Measurements from ENCODE around the gene LCAT.

The LCAT gene

GRCh38 chr16:67965668-67966548 is 22.0 kb upstream of the LCAT start:
- Histone ChIP-seq H3K4me3 (ENCODE audit: low read length) (peak overlapping the region; percentile 86), H3K27me3 (ENCODE audit: control insufficient read depth, insufficient read depth, low read length) (peaks cover 3% of the 10 kb centered on the region), H3K27ac (ENCODE audit: low read depth, low read length) (peak overlapping the region; percentile 98), H3K4me1 (ENCODE audit: control insufficient read depth, insufficient read depth, low read length) (peaks cover 23% of the 10 kb centered on the region), H3K36me3 (ENCODE audit: control insufficient read depth, insufficient read depth, low read length) (peaks cover 20% of the 10 kb centered on the region), H3K9ac (ENCODE audit: low read length) (no peak overlapping the region)

- H3K36me3 ChIP-seq (ENCODE audit: control insufficient read depth, insufficient read depth, low read length): peaks cover 28% of the 10 kb centered on the region
- no peak overlapping the region for H3K4me3 ChIP-seq (ENCODE audit: low read length)
- H3K9ac ChIP-seq (ENCODE audit: low read length): no peak overlapping the region
- peaks cover 31% of the 10 kb centered on the region for H3K4me1 ChIP-seq (ENCODE audit: control insufficient read depth, insufficient read depth, low read length)
- no peak overlapping the region for H3K27ac ChIP-seq (ENCODE audit: low read depth, low read length)
- H3K27me3 ChIP-seq (ENCODE audit: control insufficient read depth, insufficient read depth, low read length): peaks cover 3% of the 10 kb centered on the region
Observed at GRCh38 chr16:67964477-67965131, 20.7 kb upstream of the LCAT start.

- peak overlapping the region; percentile 33 for H3K27ac ChIP-seq (ENCODE audit: low read depth, low read length)
- peak overlapping the region; percentile 3 for H3K4me3 ChIP-seq (ENCODE audit: low read length)
- peaks cover 33% of the 10 kb centered on the region for H3K4me1 ChIP-seq (ENCODE audit: control insufficient read depth, insufficient read depth, low read length)
- H3K9ac ChIP-seq (ENCODE audit: low read length): no peak overlapping the region
- peaks cover 3% of the 10 kb centered on the region for H3K27me3 ChIP-seq (ENCODE audit: control insufficient read depth, insufficient read depth, low read length)
- H3K36me3 ChIP-seq (ENCODE audit: control insufficient read depth, insufficient read depth, low read length): peaks cover 32% of the 10 kb centered on the region
Observed at GRCh38 chr16:67963662-67964321, 19.9 kb upstream of the LCAT start.

- no peak overlapping the region for H3K4me3 ChIP-seq (ENCODE audit: low read length)
- peaks cover 33% of the 10 kb centered on the region for H3K4me1 ChIP-seq (ENCODE audit: control insufficient read depth, insufficient read depth, low read length)
- peak overlapping the region; percentile 33 for H3K27ac ChIP-seq (ENCODE audit: low read depth, low read length)
- H3K27me3 ChIP-seq (ENCODE audit: control insufficient read depth, insufficient read depth, low read length): peaks cover 3% of the 10 kb centered on the region
- no peak overlapping the region for H3K9ac ChIP-seq (ENCODE audit: low read length)
- peaks cover 34% of the 10 kb centered on the region for H3K36me3 ChIP-seq (ENCODE audit: control insufficient read depth, insufficient read depth, low read length)
Observed at GRCh38 chr16:67963292-67963661, 19.4 kb upstream of the LCAT start.

GRCh38 chr16:67962135-67962534 is 18.2 kb upstream of the LCAT start:
- peaks cover 41% of the 10 kb centered on the region for H3K36me3 ChIP-seq (ENCODE audit: control insufficient read depth, insufficient read depth, low read length)
- no peak overlapping the region for H3K4me3 ChIP-seq (ENCODE audit: low read length)
- no peak overlapping the region for H3K9ac ChIP-seq (ENCODE audit: low read length)
- no peak overlapping the region for H3K27ac ChIP-seq (ENCODE audit: low read depth, low read length)
- no peaks in the 10 kb centered on the region for H3K27me3 ChIP-seq (ENCODE audit: control insufficient read depth, insufficient read depth, low read length)
- H3K4me1 ChIP-seq (ENCODE audit: control insufficient read depth, insufficient read depth, low read length): peaks cover 32% of the 10 kb centered on the region

GRCh38 chr16:67961551-67961957 is 17.6 kb upstream of the LCAT start:
- Histone ChIP-seq H3K4me3 (ENCODE audit: low read length) (no peak overlapping the region), H3K9ac (ENCODE audit: low read length) (no peak overlapping the region), H3K27ac (ENCODE audit: low read depth, low read length) (no peak overlapping the region), H3K27me3 (ENCODE audit: control insufficient read depth, insufficient read depth, low read length) (no peaks in the 10 kb centered on the region), H3K36me3 (ENCODE audit: control insufficient read depth, insufficient read depth, low read length) (peaks cover 41% of the 10 kb centered on the region), H3K4me1 (ENCODE audit: control insufficient read depth, insufficient read depth, low read length) (peaks cover 26% of the 10 kb centered on the region)

- peaks cover 43% of the 10 kb centered on the region for H3K36me3 ChIP-seq (ENCODE audit: control insufficient read depth, insufficient read depth, low read length)
- peaks cover 15% of the 10 kb centered on the region for H3K4me1 ChIP-seq (ENCODE audit: control insufficient read depth, insufficient read depth, low read length)
- peak overlapping the region; percentile 28 for H3K9ac ChIP-seq (ENCODE audit: low read length)
- H3K27me3 ChIP-seq (ENCODE audit: control insufficient read depth, insufficient read depth, low read length): no peaks in the 10 kb centered on the region
- no peak overlapping the region for H3K4me3 ChIP-seq (ENCODE audit: low read length)
- H3K27ac ChIP-seq (ENCODE audit: low read depth, low read length): peak overlapping the region; percentile 63
Observed at GRCh38 chr16:67959536-67960329, 15.8 kb upstream of the LCAT start.

GRCh38 chr16:67957622-67958021 is 13.7 kb upstream of the LCAT start:
- no peak overlapping the region for H3K9ac ChIP-seq (ENCODE audit: low read length)
- H3K27me3 ChIP-seq (ENCODE audit: control insufficient read depth, insufficient read depth, low read length): no peaks in the 10 kb centered on the region
- H3K4me1 ChIP-seq (ENCODE audit: control insufficient read depth, insufficient read depth, low read length): peaks cover 10% of the 10 kb centered on the region
- peaks cover 47% of the 10 kb centered on the region for H3K36me3 ChIP-seq (ENCODE audit: control insufficient read depth, insufficient read depth, low read length)
- no peak overlapping the region for H3K27ac ChIP-seq (ENCODE audit: low read depth, low read length)
- no peak overlapping the region for H3K4me3 ChIP-seq (ENCODE audit: low read length)

GRCh38 chr16:67954421-67955196 is 10.7 kb upstream of the LCAT start:
- Histone ChIP-seq H3K27me3 (ENCODE audit: control insufficient read depth, insufficient read depth, low read length) (no peaks in the 10 kb centered on the region), H3K4me1 (ENCODE audit: control insufficient read depth, insufficient read depth, low read length) (peaks cover 14% of the 10 kb centered on the region), H3K9ac (ENCODE audit: low read length) (no peak overlapping the region), H3K27ac (ENCODE audit: low read depth, low read length) (no peak overlapping the region), H3K36me3 (ENCODE audit: control insufficient read depth, insufficient read depth, low read length) (peaks cover 47% of the 10 kb centered on the region), H3K4me3 (ENCODE audit: low read length) (no peak overlapping the region)

- no peak overlapping the region for H3K9ac ChIP-seq (ENCODE audit: low read length)
- no peak overlapping the region for H3K4me3 ChIP-seq (ENCODE audit: low read length)
- peaks cover 11% of the 10 kb centered on the region for H3K4me1 ChIP-seq (ENCODE audit: control insufficient read depth, insufficient read depth, low read length)
- no peak overlapping the region for H3K27ac ChIP-seq (ENCODE audit: low read depth, low read length)
- no peaks in the 10 kb centered on the region for H3K27me3 ChIP-seq (ENCODE audit: control insufficient read depth, insufficient read depth, low read length)
- H3K36me3 ChIP-seq (ENCODE audit: control insufficient read depth, insufficient read depth, low read length): peaks cover 48% of the 10 kb centered on the region
Observed at GRCh38 chr16:67953641-67954375, 9.9 kb upstream of the LCAT start.

GRCh38 chr16:67951485-67951884 is 7.6 kb upstream of the LCAT start:
- Histone ChIP-seq H3K27me3 (ENCODE audit: control insufficient read depth, insufficient read depth, low read length) (no peaks in the 10 kb centered on the region), H3K4me3 (ENCODE audit: low read length) (no peak overlapping the region), H3K9ac (ENCODE audit: low read length) (no peak overlapping the region), H3K36me3 (ENCODE audit: control insufficient read depth, insufficient read depth, low read length) (peaks cover 55% of the 10 kb centered on the region), H3K27ac (ENCODE audit: low read depth, low read length) (peak overlapping the region; percentile 55), H3K4me1 (ENCODE audit: control insufficient read depth, insufficient read depth, low read length) (peaks cover 11% of the 10 kb centered on the region)

All from rectal smooth muscle tissue (tissue), 1 donor.